OCI-LY7 (cell line): Measurements from ENCODE around the gene ENGASE. TPM values are rescaled to one million over a fixed set of nuclear protein-coding genes. Genes with fewer than 3 reads are reported as not detected.

Experiments used
- BruUV-seq: library from RNA; stranded (reverse); fragments of 400-500 nt; replicated peaks from 2 replicates; lab custom pipeline; 2021; lab: Mats Ljungman, UMichigan
- CTCF ChIA-PET: fragments of 300-600 bp; sonication (Branson Sonifier 250); formaldehyde crosslinking; loops from one replicate; lab custom pipeline; 2022; ENCODE audit warnings: antibody characterized with exemption; ENCODE audit not compliant: unreplicated experiment; lab: Charles Lee
- POLR2A ChIA-PET: fragments of 300-600 bp; sonication (Branson Sonifier 250); formaldehyde crosslinking; loops from one replicate; lab custom pipeline; 2022; ENCODE audit warnings: antibody characterized with exemption; lab: Charles Lee
- DNase-seq: peaks from one replicate; pipeline ENCODE4 v3.0.0-alpha.2; 2015; ENCODE audit warnings: low spot score
- H2AFZ ChIP-seq: fragments of 200-600 bp; sonication (generic), shearing (Covaris generic); 2 replicates; pipeline ENCODE4 v1.6.1; 2014; ENCODE audit warnings: mild to moderate bottlenecking, antibody characterized with exemption, low read length, moderate library complexity
- H3K27ac ChIP-seq: fragments of 200-600 bp; sonication (generic); 2 replicates; pipeline ENCODE4 v1.5.1; 2014; ENCODE audit warnings: mixed run types, low read depth, mild to moderate bottlenecking, moderate library complexity, low read length, inconsistent platforms; ENCODE audit not compliant: poor library complexity, severe bottlenecking
- H3K36me3 ChIP-seq: fragments of 200-600 bp; sonication (generic); 2 replicates; pipeline ENCODE4 v1.6.1; 2014; ENCODE audit warnings: mild to moderate bottlenecking, antibody characterized with exemption, low read length, moderate library complexity, mixed read lengths; ENCODE audit not compliant: insufficient read depth
- H3K4me1 ChIP-seq: fragments of 200-600 bp; sonication (generic); 2 replicates; pipeline ENCODE4 v1.5.1; 2014; ENCODE audit warnings: mild to moderate bottlenecking, low read length; ENCODE audit not compliant: insufficient read depth, poor library complexity, severe bottlenecking
- H3K4me2 ChIP-seq: fragments of 200-600 bp; sonication (generic); 2 replicates; pipeline ENCODE4 v1.6.1; 2014; ENCODE audit warnings: mild to moderate bottlenecking, low read length
- H3K4me3 ChIP-seq: fragments of 200-600 bp; sonication (generic); 2 replicates; pipeline ENCODE4 v1.5.1; 2014; ENCODE audit warnings: mild to moderate bottlenecking, low read depth, low read length; ENCODE audit not compliant: poor library complexity, severe bottlenecking
- H3K79me2 ChIP-seq: fragments of 200-600 bp; sonication (generic); 2 replicates; pipeline ENCODE4 v1.6.1; 2016; ENCODE audit warnings: low read depth, mild to moderate bottlenecking, low read length, moderate library complexity, mixed read lengths; ENCODE audit not compliant: insufficient read depth
- H3K9me2 ChIP-seq: fragments of 200-600 bp; sonication (generic); 2 replicates; pipeline ENCODE4 v1.6.1; 2016; ENCODE audit warnings: mild to moderate bottlenecking, low read length, mixed read lengths; ENCODE audit not compliant: insufficient read depth
- H3K9me3 ChIP-seq: fragments of 200-600 bp; sonication (generic); 2 replicates; pipeline ENCODE4 v1.6.1; 2014; ENCODE audit warnings: mild to moderate bottlenecking, mixed run types, low read length, mixed read lengths
- H4K20me1 ChIP-seq: fragments of 200-600 bp; sonication (generic); 2 replicates; pipeline ENCODE4 v1.6.1; 2014; ENCODE audit warnings: mild to moderate bottlenecking, antibody characterized with exemption, low read length, moderate library complexity, mixed read lengths; ENCODE audit not compliant: insufficient read depth
- EZH2phosphoT487 ChIP-seq: fragments of 200-600 bp; sonication (generic); IDR thresholded peaks from 2 replicates; pipeline ENCODE4 v1.6.1; 2018; ENCODE audit warnings: low read depth, borderline replicate concordance, mild to moderate bottlenecking, mixed run types, antibody characterized with exemption, low read length, moderate library complexity, mixed read lengths
- intact Hi-C: fragments of 100-400 bp; cut with micrococcal nuclease; formaldehyde crosslinking; loops from one replicate; pipeline ENCODE4 v1.10.0; 2022; ENCODE audit not compliant: unreplicated experiment
- total RNA-seq, 2 experiments: library from RNA; depleted of rRNA in 1 of 2; stranded (reverse); fragments of >200 nt in 1 of 2; shearing (Covaris generic) in 1 of 2; gene quantifications; 2 replicates each; pipeline ENCODE4 v1.2.3, GENCODE V29; 2014 to 2022
- TF ChIP-seq, protein P1 (sequence below): fragments of 200-600 bp; sonication (generic); conservative IDR thresholded peaks from 2 replicates; pipeline ENCODE4 v1.5.1; 2014; ENCODE audit warnings: mild to moderate bottlenecking, antibody characterized with exemption, low read length, moderate library complexity, mixed read lengths

ENGASE gene
- total RNA-seq, 2 experiments from 2014 or later, result 8.4 to 35.1 TPM

DNA sequence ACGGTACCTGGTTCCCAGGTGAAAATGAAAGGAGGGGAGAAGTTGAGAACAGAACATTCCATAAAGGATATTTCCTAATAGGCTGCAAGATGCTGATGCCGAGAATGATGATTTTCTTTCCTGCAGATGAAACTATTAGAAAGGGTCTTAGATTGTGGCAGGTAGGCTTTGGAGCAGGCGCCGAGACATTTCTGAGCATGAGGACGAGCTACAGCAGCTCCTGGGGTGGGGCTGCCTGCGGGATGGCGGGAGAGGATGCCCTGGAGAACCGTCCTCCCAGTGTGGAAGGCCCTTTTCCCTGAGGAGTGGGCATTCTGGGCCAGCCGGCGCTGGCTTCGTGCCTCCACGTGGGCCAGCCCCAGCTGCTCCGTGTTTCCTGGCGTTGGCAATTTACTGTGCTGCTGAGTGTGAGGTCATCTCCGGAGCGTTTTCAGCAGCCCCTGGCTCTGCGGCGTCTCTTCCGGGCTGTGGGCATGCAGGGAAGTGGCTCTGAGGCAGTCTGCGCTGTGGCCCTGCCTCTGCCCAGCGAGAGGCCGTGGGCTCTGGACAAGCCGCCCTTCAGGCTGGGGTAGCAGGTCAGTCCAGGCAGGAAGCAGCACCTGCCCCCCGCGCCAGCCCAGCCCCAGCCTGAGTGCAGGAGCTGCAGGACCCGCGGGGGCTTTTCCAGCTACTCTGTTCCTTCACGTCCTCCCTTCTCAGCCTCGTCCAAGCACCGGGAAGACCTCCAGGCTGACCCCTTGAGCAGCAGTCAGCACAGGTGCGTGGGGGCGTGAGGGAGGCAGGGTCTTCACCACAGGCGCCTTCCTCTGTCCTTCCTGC, 12.2 kb downstream of the ENGASE start:
- BruUV-seq, result no TSS peak
- Histone ChIP-seq H4K20me1 (no peaks in the 10 kb centered on the region), H2AFZ (no peak overlapping the region), H3K79me2 (no peaks in the 10 kb centered on the region), H3K9me3 (no peaks in the 10 kb centered on the region), H3K4me2 (no peak overlapping the region), H3K9me2 (no peaks in the 10 kb centered on the region), H3K4me3 (no peak overlapping the region), H3K4me1 (no peaks in the 10 kb centered on the region), H3K27ac (no peak overlapping the region), H3K36me3 (no peaks in the 10 kb centered on the region)
- ChIA-PET CTCF (no interaction called here), POLR2A (no interaction called here)
- TF ChIP-seq, protein P1, sequence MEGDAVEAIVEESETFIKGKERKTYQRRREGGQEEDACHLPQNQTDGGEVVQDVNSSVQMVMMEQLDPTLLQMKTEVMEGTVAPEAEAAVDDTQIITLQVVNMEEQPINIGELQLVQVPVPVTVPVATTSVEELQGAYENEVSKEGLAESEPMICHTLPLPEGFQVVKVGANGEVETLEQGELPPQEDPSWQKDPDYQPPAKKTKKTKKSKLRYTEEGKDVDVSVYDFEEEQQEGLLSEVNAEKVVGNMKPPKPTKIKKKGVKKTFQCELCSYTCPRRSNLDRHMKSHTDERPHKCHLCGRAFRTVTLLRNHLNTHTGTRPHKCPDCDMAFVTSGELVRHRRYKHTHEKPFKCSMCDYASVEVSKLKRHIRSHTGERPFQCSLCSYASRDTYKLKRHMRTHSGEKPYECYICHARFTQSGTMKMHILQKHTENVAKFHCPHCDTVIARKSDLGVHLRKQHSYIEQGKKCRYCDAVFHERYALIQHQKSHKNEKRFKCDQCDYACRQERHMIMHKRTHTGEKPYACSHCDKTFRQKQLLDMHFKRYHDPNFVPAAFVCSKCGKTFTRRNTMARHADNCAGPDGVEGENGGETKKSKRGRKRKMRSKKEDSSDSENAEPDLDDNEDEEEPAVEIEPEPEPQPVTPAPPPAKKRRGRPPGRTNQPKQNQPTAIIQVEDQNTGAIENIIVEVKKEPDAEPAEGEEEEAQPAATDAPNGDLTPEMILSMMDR, result no peak
- no peak for TF ChIP-seq EZH2phosphoT487
- intact Hi-C loops, result loop anchor here (1.0 to 5.0 kb wide), 4 partner anchors 40 to 306 kb away; no protein-coding TSS in a partner anchor
- no peak for DNase-seq

DNA sequence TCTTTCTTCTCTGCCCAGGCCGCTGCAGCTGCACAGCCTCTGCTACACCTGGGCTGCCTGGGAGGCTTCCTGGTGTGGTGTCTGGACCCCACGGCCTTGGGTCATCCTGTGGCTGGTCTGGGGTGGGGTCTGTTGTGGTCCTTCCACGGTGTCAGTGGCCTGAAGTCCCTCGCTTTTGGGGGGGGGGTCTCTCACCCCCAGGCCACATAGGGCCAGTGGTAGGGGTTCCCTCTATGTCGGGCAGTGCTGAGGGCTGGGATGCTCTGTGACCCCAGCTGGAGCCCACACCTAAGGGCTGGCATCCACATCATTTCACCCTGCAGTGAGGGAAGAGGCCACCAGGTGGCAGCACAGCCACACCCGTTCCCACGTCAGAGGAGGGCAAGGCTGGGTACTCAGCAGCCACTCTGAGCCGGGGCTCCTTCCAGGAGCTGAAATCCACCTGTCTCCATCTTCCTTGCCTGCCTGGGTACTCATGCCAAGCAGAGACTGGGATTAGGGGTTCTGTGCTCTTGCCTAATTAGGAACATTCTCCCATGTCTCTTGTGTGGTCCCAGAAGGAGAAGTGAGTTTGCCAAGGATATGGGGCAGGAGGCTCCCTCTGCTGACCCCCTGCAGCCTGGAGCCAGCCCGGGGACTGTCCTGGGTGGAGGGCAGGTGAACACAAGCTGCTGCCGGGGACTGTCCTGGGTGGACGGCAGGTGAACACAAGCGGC, 13.0 kb downstream of the ENGASE start:
- no peaks in the 10 kb centered on the region for H3K4me1 ChIP-seq
- TF ChIP-seq EZH2phosphoT487, result no peak
- TF ChIP-seq, protein P1, result peak; percentile 97
- H3K9me2 ChIP-seq, result no peaks in the 10 kb centered on the region
- no peaks in the 10 kb centered on the region for H3K79me2 ChIP-seq
- H3K9me3 ChIP-seq, result no peaks in the 10 kb centered on the region
- intact Hi-C loops, result loop anchor here (1.0 to 5.0 kb wide), 4 partner anchors 39 to 306 kb away; no protein-coding TSS in a partner anchor
- H4K20me1 ChIP-seq, result no peaks in the 10 kb centered on the region
- no TSS peak for BruUV-seq
- POLR2A ChIA-PET, result no interaction called here
- H3K36me3 ChIP-seq, result no peaks in the 10 kb centered on the region
- no peak overlapping the region for H3K4me3 ChIP-seq
- CTCF ChIA-PET, result interaction anchor here (1.1 kb wide), 1 partner anchor 16 kb away, joined by 3 read pairs; no protein-coding TSS in a partner anchor
- H2AFZ ChIP-seq, result no peak overlapping the region
- H3K4me2 ChIP-seq, result no peak overlapping the region
- no peak overlapping the region for H3K27ac ChIP-seq
- peak; percentile 74 for DNase-seq
